OCI-LY1 (cell line): ENCODE results near the gene PHLPP1.

Source experiments
- EZH2 ChIP-seq: fragments of 200-600 bp; sonication (generic), shearing (Covaris generic); IDR thresholded peaks from 2 replicates; pipeline ENCODE4 v1.8.0; 2017; ENCODE audit warnings: borderline replicate concordance, mixed run types, mild to moderate bottlenecking, antibody characterized with exemption, low read length, moderate library complexity, mixed read lengths
- TF ChIP-seq, protein P1 (sequence below): fragments of 200-600 bp; sonication (generic), shearing (Covaris generic); IDR thresholded peaks from 2 replicates; pipeline ENCODE4 v1.5.1; 2017; ENCODE audit warnings: mild to moderate bottlenecking, antibody characterized with exemption, low read length, moderate library complexity, mixed read lengths

DNA sequence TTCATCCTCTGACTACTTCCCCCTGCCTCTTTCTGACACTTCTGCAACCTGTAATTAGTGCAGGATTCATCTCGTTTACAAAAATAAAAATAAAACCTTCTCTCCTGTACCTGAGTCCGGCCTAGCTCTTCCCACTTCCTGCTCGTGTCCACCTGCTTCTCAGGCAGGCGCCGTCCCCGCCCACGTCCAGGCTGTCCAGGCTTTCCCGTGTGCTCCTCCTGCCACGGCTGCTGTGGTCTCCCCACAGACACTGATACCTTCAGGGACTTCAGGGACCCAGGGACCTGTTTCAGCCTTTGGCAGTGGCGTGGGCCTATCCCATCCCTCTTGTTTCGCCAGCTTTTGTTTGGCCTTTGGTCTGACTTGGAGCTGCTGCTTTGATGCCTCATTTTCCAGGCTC, 272.5 kb downstream of the PHLPP1 start:
- TF ChIP-seq, protein P1, sequence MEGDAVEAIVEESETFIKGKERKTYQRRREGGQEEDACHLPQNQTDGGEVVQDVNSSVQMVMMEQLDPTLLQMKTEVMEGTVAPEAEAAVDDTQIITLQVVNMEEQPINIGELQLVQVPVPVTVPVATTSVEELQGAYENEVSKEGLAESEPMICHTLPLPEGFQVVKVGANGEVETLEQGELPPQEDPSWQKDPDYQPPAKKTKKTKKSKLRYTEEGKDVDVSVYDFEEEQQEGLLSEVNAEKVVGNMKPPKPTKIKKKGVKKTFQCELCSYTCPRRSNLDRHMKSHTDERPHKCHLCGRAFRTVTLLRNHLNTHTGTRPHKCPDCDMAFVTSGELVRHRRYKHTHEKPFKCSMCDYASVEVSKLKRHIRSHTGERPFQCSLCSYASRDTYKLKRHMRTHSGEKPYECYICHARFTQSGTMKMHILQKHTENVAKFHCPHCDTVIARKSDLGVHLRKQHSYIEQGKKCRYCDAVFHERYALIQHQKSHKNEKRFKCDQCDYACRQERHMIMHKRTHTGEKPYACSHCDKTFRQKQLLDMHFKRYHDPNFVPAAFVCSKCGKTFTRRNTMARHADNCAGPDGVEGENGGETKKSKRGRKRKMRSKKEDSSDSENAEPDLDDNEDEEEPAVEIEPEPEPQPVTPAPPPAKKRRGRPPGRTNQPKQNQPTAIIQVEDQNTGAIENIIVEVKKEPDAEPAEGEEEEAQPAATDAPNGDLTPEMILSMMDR, result no peak
- TF ChIP-seq EZH2, result no peak
